Activated CD4-positive, CD25-positive, alpha-beta regulatory T cell treated with anti-CD3 and anti-CD28 coated beads, Interleukin-2, amount 50 U/mL, for 24 hours (primary cell): Measurements from ENCODE around the gene SLC24A3.

Experiments used
- ATAC-seq, 2 donors: fragments of 150-1000 bp; cut with Tn5 transposase; one replicate each; pipeline ENCODE4 v1.10.0; 2021; ENCODE audit warnings: mild to moderate bottlenecking in 1 of 2, moderate library complexity in 1 of 2

SLC24A3 gene

GRCh38 chr20:19466206-19466928 is 253.9 kb downstream of the SLC24A3 start:
- no peak for ATAC-seq

GRCh38 chr20:19473216-19473921 is 260.9 kb downstream of the SLC24A3 start:
- no peak for ATAC-seq

- no peak for ATAC-seq
Measured at GRCh38 chr20:19473922-19474286, 261.5 kb downstream of the SLC24A3 start.

GRCh38 chr20:19478320-19478895 is 266.0 kb downstream of the SLC24A3 start:
- no peak for ATAC-seq

- no peak for ATAC-seq
Measured at GRCh38 chr20:19482726-19483125, 270.3 kb downstream of the SLC24A3 start.

GRCh38 chr20:19483309-19483708 is 270.9 kb downstream of the SLC24A3 start:
- ATAC-seq, result no peak

- ATAC-seq, result no peak
Measured at GRCh38 chr20:19486446-19486845, 274.0 kb downstream of the SLC24A3 start.

- no peak for ATAC-seq
Measured at GRCh38 chr20:19487420-19487819, 275.0 kb downstream of the SLC24A3 start.

- ATAC-seq, result no peak
Measured at GRCh38 chr20:19491241-19491640, 278.8 kb downstream of the SLC24A3 start.

- no peak for ATAC-seq
Measured at GRCh38 chr20:19492116-19492515, 279.7 kb downstream of the SLC24A3 start.

- ATAC-seq, result no peak
Measured at GRCh38 chr20:19492687-19493336, 280.4 kb downstream of the SLC24A3 start.

GRCh38 chr20:19493794-19494495 is 281.5 kb downstream of the SLC24A3 start:
- no peak for ATAC-seq

- ATAC-seq, result no peak
Measured at GRCh38 chr20:19495905-19496703, 283.7 kb downstream of the SLC24A3 start.

- ATAC-seq, result no peak
Measured at GRCh38 chr20:19497064-19497463, 284.6 kb downstream of the SLC24A3 start.

GRCh38 chr20:19498756-19499155 is 286.3 kb downstream of the SLC24A3 start:
- no peak for ATAC-seq

GRCh38 chr20:19501476-19502115 is 289.2 kb downstream of the SLC24A3 start:
- ATAC-seq, result no peak

GRCh38 chr20:19502169-19502568 is 289.7 kb downstream of the SLC24A3 start:
- ATAC-seq, result no peak

GRCh38 chr20:19504251-19504650 is 291.8 kb downstream of the SLC24A3 start:
- ATAC-seq, result no peak

GRCh38 chr20:19506021-19506420 is 293.6 kb downstream of the SLC24A3 start:
- no peak for ATAC-seq

- ATAC-seq, result no peak
Measured at GRCh38 chr20:19508449-19508848, 296.0 kb downstream of the SLC24A3 start.

- ATAC-seq, result no peak
Measured at GRCh38 chr20:19510611-19511010, 298.2 kb downstream of the SLC24A3 start.

GRCh38 chr20:19511931-19512330 is 299.5 kb downstream of the SLC24A3 start:
- ATAC-seq, result no peak
